ENCODE data around the gene PAM.

Gene PAM

DNA sequence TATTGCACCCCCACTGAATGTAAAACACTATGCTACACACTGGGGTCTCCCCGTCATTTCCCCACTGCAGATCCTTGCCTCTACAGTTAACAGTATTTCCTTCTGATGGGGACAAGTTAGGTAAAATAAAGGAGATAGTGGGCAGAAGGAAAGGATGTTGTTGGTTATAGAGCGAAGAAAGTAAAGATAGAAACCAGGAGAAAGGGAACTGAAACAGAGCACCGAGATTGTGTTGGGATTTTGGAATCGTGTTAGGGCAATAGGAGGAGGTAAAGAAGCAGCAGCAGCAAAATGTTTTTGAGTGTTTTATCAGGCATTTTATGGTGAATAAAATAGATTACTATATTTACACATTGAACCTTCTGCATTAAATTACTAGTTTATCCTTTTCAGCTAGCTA, 60.0 kb downstream of the PAM start:
- no peak for DNase-seq (ENCODE audit: low read depth)

DNA sequence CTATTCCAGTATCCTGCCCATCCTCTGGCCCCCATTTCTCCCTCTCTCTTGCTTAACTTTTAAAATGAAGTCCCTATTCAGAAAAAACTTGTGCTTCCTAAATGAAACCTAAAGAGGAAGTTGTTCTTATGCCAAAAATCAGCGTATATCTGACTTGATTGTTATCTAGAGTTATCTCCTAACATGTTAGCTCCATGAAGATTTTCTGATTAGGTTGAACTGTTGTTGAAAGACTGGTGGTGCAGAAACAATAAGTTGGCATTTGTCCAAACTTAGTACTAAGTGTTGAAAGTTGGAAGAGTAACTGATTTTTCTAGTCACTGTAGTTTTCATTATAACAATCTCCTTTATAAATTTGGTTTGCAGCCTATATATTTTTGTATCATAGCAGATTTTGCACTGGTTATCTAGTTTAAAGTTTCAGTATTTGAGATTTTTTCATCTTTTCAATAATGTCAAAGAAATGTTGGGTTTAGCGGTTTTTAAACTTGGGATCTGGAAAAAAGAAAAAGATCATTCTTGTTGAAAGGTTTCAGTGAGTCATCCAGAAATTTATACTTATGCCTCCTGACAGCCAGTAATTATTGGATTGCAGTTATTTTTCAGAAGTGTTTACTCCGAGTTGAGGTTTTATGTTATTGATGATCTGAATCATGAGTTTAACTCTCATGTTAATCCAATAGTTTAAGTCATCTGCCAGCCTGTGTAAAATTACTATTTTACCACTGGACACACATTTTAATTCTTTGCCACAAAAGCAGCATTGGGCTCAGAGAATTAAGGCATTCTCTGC, 60.6 kb downstream of the PAM start:
- DNase-seq (ENCODE audit: low read depth): no peak

DNA sequence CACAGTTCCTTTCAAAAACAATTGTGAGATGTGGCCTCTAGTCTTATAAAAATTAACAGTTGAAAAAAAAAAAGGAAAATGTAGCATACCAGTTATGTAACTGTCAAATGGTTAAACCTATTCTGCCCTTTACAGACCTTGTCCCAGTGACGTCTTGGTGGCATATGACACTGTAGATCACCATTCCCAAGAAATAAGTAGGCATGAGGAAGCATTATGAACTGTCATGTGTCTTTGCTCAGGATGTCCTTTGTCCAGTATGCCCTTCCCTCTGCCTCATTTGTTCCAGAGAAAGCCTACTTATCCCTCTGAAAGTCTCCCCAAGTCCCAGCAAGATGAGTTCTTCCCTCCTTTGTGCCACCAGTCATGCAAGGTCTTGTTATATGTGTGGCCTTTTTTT, 63.2 kb downstream of the PAM start:
- no peak for DNase-seq (ENCODE audit: low read depth)

DNA sequence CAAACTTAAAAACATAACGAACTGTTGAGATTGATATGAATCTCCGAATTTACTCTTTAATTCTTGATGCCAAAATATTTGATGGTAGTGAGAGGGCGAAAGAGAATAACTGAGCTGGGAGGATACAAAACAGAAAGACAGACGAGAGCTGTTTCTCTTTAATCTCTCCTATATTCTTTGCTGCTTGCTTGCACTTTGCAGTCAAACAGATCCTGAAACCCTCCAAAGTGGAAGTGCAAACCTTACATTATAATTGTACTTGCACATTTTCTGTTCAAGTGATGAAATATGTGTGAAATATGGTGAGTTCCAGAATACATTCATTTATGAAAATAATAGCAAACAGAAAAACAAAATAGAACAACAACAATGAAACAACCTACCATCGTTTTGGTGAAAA, 63.8 kb downstream of the PAM start:
- DNase-seq (ENCODE audit: low read depth): no peak

DNA sequence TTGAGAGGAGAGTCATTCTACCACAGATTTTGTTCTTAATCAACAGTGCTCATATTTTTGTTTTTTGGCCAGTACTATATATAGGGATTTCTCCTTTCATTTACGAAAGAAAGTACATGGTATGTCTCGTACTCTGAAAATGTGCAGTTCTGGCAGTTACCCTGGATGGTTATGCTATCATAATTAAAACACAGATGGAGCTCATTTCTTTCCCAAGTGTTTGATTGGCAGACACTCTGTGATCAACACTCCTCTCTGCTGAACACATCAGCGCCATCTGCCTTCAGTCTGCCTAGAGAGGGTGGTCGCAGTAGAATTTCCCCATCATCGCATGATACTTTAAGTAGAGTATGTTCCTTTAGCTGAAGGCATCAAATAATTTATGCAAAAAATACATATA, 64.5 kb downstream of the PAM start:
- no peak for DNase-seq (ENCODE audit: low read depth)

DNA sequence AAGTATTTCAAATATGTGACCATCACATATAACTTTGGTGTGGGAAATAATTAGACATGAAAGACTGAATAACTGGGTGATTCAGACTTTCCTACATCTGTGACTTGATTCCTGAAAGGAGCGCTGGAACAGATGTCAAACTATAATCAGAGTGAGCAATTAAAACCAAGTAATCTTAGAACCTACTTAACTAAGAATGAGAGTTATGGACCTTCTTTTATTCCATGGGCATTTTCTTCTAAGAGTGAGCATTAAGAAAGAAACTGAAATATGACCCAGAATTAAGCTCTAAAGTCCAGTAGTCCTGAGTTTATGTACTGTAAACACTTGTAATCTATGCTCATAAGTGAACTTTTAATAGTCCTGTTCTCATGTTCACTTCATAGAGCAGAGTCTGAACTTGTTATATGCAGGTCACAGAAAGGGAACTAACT, 68.4 kb downstream of the PAM start:
- no peak for DNase-seq (ENCODE audit: low read depth)

DNA sequence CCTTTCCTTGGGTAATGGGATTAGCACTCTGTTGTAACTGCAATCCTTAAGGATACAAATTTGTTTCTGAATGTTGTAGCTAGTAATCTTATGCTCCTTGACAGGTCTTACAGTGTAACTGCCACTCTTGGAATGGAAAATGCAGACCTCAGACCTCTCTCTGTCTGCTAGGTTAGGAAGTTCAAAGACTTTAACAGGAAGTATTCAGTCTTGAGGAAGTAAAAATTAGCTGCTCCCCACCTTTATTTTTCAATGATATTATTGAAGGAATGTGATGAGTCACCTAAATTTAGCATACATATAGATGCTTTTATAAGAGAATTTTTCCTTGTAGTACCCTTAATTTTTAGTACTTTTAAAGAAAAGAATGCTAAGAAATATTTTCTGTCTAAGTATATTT, 71.5 kb downstream of the PAM start:
- no peak for DNase-seq (ENCODE audit: low read depth)

DNA sequence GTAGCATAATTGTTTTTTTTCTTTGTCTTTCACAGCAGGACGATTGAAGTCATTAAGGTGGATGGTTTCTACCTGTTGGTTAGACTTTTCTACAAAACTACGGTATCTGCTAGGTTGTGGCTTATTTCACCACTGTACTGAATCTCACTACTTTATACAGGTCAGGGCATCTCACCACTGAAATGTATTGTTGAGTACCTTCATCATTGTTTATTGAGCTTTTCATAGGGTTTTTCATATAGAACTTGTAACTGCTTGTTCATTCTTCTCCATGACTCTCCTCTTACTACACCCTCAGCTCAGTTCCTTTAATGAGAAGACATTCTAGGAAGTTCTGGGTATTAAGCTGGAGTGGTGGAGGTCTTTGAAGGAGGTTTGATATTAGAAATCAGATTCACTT, 75.1 kb downstream of the PAM start:
- no peak for DNase-seq (ENCODE audit: low read depth)

DNA sequence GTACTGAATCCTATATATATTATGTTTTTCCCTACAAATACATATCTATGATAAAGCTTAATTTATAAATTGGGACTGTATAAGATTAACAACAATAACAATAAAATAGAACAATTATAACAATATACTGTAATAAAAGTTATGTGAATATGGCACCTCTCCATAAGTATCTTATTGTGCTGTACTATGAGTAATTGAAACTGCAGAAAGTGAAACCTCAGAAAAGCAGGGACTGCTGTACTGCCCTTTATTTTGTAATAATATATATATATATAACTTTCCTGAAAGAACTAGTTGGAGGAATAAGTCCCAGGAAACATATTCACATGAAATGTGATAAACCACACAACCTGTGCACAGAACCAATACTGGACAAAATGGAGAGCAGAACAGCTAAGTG, 77.3 kb downstream of the PAM start:
- no peak for DNase-seq (ENCODE audit: low read depth)

DNA sequence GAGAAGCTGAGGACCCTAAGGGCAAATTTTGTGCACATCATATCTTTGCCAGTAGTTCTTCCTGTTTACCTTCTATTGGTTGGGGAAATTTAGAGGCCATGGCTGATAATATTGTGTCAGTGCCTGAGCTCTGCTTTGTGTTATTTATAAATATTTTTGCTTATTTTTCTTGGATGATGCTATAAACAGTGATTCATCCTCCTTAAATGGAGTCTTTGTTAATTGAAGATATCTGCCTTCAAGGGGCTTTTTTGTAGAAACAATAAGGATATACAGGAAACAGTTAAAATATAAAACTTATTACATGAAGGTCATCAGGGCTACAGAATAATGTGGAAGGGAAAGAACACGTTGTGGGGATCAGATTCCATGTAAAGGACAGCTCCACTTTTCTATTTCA, 78.0 kb downstream of the PAM start:
- no peak for DNase-seq (ENCODE audit: low read depth)

DNA sequence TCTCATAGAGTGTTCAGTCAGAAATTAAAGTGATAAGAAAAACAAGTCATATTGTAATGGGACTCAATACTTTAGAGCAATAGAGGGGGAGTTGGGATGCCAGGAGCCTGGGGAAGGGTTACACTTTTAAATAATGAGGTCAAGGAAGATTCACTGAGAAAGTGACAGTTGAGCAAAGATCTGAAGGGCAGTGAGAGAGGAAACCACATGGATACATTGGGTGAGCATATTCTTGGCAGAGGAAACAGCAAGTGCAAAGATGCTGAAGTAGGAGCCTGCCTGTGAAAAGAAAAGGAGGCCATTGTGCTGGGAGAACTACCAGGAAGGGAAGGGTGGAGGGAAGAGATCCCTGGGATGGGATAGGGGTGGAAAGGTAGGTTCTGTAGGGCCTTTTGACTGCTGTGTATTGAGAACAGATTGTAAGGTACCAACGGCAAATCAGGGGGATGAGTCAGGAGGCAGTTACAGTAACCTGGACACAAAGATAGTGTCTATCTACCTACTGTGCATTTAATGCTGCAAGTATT, 79.4 kb downstream of the PAM start:
- no peak for DNase-seq (ENCODE audit: low read depth)

DNA sequence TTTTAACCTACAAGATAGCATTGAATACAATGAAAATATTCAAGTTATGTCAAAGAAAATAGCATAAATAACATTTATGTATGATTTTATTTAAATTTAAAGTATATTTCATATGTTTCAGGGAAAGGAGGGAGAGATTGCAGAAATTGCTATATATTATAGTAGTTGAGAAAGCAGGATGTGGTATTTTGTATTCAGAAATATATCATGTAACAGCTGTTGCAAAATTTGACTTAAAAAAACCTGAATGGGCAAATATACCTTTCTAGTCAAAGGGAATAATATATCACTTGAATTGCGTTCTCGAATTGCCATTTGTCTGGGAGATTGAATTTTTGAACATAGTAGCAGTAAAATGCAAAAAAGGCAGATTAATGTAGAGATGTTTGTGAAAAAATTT, 80.6 kb downstream of the PAM start:
- DNase-seq (ENCODE audit: low read depth): no peak

DNA sequence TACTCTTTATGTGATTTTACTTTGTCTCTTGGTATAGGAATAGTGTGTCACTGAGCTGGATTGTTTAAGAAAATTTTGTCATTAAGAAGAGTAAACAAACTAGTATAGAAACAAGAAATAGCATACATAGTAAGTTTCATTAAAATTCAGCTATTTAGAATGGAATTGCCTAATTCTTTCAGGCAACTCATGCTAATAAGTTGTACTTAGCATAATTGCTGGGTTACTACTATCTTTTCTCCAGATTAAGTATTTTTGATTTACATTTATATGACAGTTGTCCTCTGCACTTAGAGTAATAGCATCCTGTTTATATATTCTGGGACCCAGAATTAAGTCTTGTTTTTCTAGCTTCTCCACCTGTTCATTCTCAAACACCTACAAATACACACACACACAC, 85.9 kb downstream of the PAM start:
- no peak for DNase-seq (ENCODE audit: low read depth)

DNA sequence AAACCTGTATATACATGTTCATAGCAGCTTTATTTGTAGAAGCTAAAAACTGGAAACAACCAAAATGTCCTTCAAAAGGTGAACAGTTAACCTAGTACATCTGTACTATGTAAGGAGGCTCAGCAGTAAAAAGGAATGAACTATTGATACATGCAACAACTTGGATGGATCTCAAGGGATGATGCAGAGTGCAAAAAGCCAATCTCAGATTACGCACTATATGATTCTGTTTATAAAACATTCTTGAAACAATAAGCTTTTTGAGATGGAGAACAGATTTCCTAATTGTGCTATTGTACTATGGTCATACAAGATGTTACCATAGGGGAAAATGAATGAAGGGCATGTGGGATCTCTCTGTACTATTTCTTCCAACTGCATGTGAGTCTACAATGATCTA, 88.9 kb downstream of the PAM start:
- no peak for DNase-seq (ENCODE audit: low read depth)

DNA sequence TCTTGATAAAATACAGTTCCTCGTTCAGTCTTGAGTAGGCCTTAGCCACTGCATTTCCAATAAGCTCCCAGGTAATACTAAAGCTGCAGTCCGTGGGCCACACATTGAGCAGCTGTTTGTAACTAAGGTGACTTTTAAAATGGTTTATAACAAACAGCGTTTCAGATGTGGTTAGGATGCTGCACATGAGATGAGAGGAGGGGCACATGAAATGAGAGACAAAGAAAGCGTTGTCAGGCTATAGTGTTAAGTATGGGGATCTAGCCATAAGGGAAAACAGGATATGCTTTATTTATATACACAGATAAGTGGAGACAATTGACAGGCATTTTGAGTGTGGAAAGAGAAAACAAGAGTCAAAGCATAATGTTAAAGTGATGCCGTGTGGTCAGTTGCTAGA, 89.9 kb downstream of the PAM start:
- no peak for DNase-seq (ENCODE audit: low read depth)

DNA sequence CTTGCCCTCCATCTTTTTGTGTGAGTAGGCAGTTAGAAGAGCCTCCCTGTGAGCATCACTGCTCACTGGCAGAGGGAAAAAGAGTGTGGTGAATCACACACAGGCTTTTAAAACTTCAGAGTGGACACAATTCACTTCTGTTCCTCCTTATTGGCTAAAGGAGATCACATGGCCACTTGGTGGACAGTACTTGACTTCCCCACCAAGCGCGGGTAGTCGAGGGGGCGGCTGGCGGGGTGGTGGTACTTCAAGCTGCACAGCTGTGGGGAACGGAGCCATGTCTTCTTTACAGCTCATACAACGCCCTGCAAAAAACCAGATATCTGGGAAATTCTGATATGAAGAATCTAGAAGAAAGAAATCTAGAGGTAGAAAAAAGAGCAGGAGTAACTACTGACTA, 95.4 kb downstream of the PAM start:
- no peak for DNase-seq (ENCODE audit: low read depth)

DNA sequence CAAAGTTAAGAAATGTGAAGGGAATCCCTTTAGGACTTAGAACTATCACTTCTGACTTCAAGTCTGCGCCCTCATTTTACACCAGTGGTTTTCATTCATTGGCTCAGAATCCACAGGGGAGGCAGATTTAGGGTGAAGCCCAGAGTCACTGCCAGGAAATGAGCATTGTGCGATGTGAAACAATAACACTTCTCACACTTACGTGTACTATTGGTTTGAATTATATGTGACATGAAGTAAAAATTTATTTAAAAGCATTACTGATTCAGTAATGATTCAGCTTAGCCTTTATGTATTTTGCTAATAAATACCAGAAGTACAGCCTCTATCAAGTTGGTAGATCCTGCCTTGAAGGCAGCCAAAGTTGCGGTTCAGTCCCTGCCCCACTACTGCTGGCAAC, 98.6 kb downstream of the PAM start:
- DNase-seq (ENCODE audit: low read depth): no peak

DNA sequence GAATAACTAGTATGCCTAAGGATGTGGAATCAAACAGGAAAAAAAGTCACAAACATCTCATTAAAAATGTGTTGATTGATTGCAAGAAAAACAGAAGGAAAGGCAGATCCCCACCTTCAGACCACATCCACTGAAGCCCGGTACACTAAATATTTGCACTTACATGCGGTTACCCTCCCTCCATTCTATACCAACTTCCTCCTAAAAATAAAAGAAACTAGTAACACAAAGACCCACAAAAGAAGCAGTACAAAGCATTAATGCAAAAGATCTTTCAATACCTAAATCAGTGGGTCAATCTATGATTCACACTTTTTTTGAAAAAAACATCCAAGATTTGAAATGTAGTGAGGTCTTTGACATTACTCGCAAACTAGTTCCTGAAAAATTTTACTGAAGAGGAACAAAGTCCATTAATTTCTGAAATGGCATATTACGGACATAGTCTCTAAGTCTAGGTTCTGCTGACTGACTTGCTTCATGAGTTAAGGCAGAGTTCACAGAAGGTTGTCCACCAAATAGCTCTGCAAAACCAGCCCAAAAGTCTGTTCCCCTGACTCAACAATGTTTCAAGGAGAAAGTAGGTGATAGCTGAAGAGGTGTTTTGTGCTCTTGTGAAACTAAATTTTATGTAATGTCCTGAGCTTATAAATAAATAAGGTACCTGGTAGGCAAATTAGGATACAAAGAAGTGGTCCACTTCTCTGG, 100.7 kb downstream of the PAM start:
- DNase-seq (ENCODE audit: low read depth): no peak

DNA sequence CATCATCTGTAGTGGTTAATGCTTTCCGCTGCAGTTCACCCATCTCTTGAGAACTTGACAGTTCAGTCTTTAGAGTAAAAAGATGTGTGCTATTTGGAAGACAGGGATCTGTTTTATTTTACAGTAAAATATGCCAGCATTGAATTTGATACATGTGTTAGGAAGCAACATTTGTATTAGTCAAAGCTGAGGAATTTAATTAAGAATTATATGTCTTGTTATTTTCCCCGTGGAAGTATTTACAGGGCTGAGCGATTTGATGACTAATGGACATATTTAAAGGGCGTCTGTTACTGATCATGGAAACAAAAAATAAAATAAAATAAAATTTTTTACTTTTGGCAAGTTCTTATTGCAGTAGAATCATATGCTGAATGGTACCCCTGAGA, 101.3 kb downstream of the PAM start:
- DNase-seq (ENCODE audit: low read depth): no peak

DNA sequence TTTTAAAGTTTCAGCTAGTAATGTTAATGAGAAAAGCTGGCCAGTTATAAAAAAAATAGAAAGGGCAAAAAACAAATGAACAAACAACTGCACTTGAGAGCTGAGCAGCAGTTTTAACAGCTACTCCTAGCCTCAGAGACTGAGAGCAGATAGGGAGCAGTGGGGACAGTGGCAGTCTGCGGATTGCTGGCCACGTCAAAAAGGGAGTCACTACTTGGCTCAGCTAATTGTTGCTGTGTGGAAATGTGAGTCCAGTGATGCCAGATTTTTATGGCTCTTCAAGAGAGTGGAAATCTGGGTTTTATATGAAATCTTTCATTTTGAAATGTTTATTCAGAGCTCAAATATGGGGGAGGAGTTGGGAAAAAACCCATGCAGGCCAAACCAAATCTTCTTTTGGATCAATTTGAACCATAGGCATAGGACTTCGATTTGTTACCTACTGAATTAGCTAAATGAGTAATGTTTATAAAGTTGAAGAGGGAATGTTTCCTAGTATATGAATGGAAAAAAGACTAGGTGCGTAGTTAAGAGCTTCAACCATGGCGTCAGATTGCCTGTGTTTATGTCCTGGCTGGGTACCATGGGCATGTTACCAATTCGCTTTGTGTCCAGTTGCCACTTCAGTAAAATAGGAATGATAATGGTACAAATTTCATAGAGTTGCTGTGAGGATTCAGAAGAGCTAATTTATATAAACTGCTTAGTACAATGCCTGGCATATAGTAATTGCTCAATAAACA, 102.1 kb downstream of the PAM start:
- no peak for DNase-seq (ENCODE audit: low read depth)

DNA sequence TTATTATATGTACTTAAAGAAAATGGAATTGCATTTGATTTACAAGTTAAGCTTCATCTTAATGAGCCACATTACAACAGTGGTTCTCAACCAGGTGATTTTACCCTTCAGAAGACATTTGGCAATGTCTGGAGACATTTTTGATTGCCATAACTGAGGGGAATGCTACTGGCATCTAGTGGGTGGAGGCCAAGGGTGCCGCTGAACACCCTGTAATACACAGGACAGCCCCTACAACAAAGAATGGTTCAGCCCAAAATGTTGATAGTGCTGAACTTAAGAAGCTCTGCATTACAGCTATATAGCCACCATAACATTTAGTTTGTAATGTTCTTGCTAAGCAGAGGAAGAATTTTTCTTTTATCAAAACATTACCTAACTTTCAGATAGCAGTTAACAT, 103.1 kb downstream of the PAM start:
- DNase-seq (ENCODE audit: low read depth): no peak

DNA sequence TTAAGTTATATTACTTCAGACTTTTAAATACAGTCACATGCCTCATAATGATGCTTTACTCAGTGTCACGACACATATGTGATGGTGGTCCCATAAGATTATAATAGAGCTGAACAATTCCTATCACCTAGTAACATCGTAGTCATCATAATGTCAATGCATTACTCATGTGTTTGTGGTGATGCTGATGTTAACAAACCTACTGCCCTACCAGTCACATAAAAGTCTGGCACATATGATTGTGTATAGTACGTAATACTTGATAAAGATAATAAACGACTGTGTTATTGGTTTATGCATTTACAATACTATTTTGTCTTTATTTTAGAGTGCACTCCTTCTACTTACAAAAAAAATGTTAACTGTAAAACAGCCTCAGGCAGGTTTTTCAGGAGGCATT, 103.7 kb downstream of the PAM start:
- no peak for DNase-seq (ENCODE audit: low read depth)

DNA sequence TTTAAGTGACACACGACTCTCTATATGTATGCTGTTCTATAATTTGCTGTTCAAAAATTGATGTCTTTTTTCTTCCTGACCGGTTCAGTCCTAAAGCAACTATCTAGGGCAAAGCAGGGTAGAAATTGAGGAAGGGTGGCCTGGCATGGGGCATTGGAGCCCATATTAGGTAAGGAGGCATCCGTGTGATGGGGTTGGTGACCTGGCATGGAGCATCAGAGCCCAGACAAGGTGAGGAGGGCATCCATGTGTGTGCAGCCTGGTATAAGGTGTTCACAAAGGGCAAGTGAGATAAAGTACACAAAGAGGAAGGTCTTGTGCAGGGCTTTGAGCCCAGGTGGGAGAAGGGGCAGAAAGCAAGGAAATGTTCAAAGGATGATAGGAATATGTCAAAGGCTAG, 104.9 kb downstream of the PAM start:
- DNase-seq (ENCODE audit: low read depth): no peak

Measured in stimulated activated CD8-positive, alpha-beta memory T cell treated with anti-CD3 and anti-CD28 coated beads, Interleukin-12 subunit alpha, Interleukin-12 subunit beta, amount 100 ng/mL, for 1 hour (primary cell).